Peyer's patch (tissue), 4 donors: ENCODE data around the gene GRIK3. TPM values are rescaled to one million over a fixed set of nuclear protein-coding genes. Genes with fewer than 3 reads are reported as not detected.

Experiments used
- DNase-seq, 3 donors: peaks; one replicate each; pipeline ENCODE4 v3.0.0-alpha.2; 2017 to 2019
- H3K27ac ChIP-seq, 4 donors: fragments of 200-600 bp; sonication (generic); one replicate each; pipeline ENCODE4 v1.5.1; 2016 to 2019
- H3K27me3 ChIP-seq, 2 donors: fragments of 200-600 bp; sonication (generic); one replicate each; pipeline ENCODE4 v1.5.1; 2019
- H3K36me3 ChIP-seq, 3 donors: fragments of 200-600 bp; sonication (generic); one replicate each; pipeline ENCODE4 v1.5.1; 2016 to 2019
- H3K4me1 ChIP-seq, 4 donors: fragments of 200-600 bp; sonication (generic); one replicate each; pipeline ENCODE4 v1.5.1; 2016 to 2019
- H3K4me3 ChIP-seq, 4 donors: fragments of 200-600 bp; sonication (generic); 1 replicate in 3 of 4; 2 replicates in 1 of 4; pipeline ENCODE4 v1.5.1; 2016 to 2019; ENCODE audit warnings: mild to moderate bottlenecking in 1 of 4
- H3K9me3 ChIP-seq, 4 donors: fragments of 200-600 bp; sonication (generic); one replicate each; pipeline ENCODE4 v1.5.1; 2016 to 2019; ENCODE audit warnings: mild to moderate bottlenecking in 1 of 4
- CTCF ChIP-seq, 6 experiments: fragments of 450-650 bp in 4 of 6; fragments of 200-600 bp in 2 of 6; sonication (generic) in 1 of 6; IDR thresholded peaks; one replicate each; pipeline ENCODE4 v1.5.1; 2017 to 2019; ENCODE audit warnings: antibody characterized with exemption in 6 of 6, mild to moderate bottlenecking in 3 of 6, moderate library complexity in 1 of 6
- POLR2A ChIP-seq, 2 donors: fragments of 450-650 bp; IDR thresholded peaks; one replicate each; pipeline ENCODE4 v1.5.1; 2017; ENCODE audit warnings: antibody characterized with exemption in 2 of 2, mild to moderate bottlenecking in 2 of 2, moderate library complexity in 2 of 2
- total RNA-seq, 4 donors: library from RNA; depleted of rRNA; stranded (reverse); fragments of >200 nt; gene quantifications; one replicate each; pipeline ENCODE4 v1.1.0, GENCODE V29; 2016

The GRIK3 gene
- total RNA-seq, 4 donors from 2014 or later: 0.18 to 0.83 (median 0.62) TPM

GRCh38 chr1:36849956-36850355, 184.4 kb downstream of the GRIK3 start:
- no peak overlapping the region for H3K27ac ChIP-seq
- no peaks in the 10 kb centered on the region for H3K27me3 ChIP-seq
- no peaks in the 10 kb centered on the region for H3K36me3 ChIP-seq
- no peak overlapping the region for H3K4me3 ChIP-seq
- no peaks in the 10 kb centered on the region for H3K9me3 ChIP-seq
- TF ChIP-seq CTCF (IDR thresholded peaks at IDR 0.05): no peak
- DNase-seq: no peak
- H3K4me1 ChIP-seq: no peaks in the 10 kb centered on the region

- no peaks in the 10 kb centered on the region for H3K27me3 ChIP-seq
- H3K27ac ChIP-seq: no peak overlapping the region
- TF ChIP-seq CTCF (IDR thresholded peaks at IDR 0.05): no peak
- no peak for TF ChIP-seq POLR2A (IDR thresholded peaks at IDR 0.05)
- no peaks in the 10 kb centered on the region for H3K9me3 ChIP-seq
- H3K4me3 ChIP-seq: no peak overlapping the region
- no peaks in the 10 kb centered on the region for H3K4me1 ChIP-seq
- no peaks in the 10 kb centered on the region for H3K36me3 ChIP-seq
- DNase-seq: no peak
Observed at GRCh38 chr1:36847761-36848160, 186.6 kb downstream of the GRIK3 start.

GRCh38 chr1:36847186-36847585, 187.1 kb downstream of the GRIK3 start:
- Histone ChIP-seq H3K4me1 (no peaks in the 10 kb centered on the region), H3K4me3 (no peak overlapping the region), H3K27me3 (no peaks in the 10 kb centered on the region), H3K27ac (no peak overlapping the region), H3K9me3 (no peaks in the 10 kb centered on the region), H3K36me3 (no peaks in the 10 kb centered on the region)
- no peak for DNase-seq
- TF ChIP-seq CTCF (IDR thresholded peaks at IDR 0.05) (no peak), POLR2A (IDR thresholded peaks at IDR 0.05) (no peak)

- Histone ChIP-seq H3K36me3 (no peaks in the 10 kb centered on the region), H3K27ac (no peak overlapping the region), H3K27me3 (no peaks in the 10 kb centered on the region), H3K9me3 (no peaks in the 10 kb centered on the region), H3K4me1 (no peaks in the 10 kb centered on the region), H3K4me3 (no peak overlapping the region)
- DNase-seq: no peak
- TF ChIP-seq CTCF (IDR thresholded peaks at IDR 0.05) (no peak), POLR2A (IDR thresholded peaks at IDR 0.05) (no peak)
Observed at GRCh38 chr1:36846357-36846756, 188.0 kb downstream of the GRIK3 start.

GRCh38 chr1:36845802-36846201, 188.5 kb downstream of the GRIK3 start:
- no peaks in the 10 kb centered on the region for H3K27me3 ChIP-seq
- TF ChIP-seq POLR2A (IDR thresholded peaks at IDR 0.05): no peak
- TF ChIP-seq CTCF (IDR thresholded peaks at IDR 0.05): no peak
- no peaks in the 10 kb centered on the region for H3K4me1 ChIP-seq
- no peaks in the 10 kb centered on the region for H3K36me3 ChIP-seq
- no peak for DNase-seq
- no peaks in the 10 kb centered on the region for H3K9me3 ChIP-seq
- H3K27ac ChIP-seq: no peak overlapping the region
- H3K4me3 ChIP-seq: no peak overlapping the region

- no peaks in the 10 kb centered on the region for H3K27me3 ChIP-seq
- H3K27ac ChIP-seq: no peak overlapping the region
- TF ChIP-seq POLR2A (IDR thresholded peaks at IDR 0.05) (no peak), CTCF (IDR thresholded peaks at IDR 0.05) (no peak)
- no peak overlapping the region for H3K4me3 ChIP-seq
- no peak for DNase-seq
- no peaks in the 10 kb centered on the region for H3K9me3 ChIP-seq
- H3K4me1 ChIP-seq: no peaks in the 10 kb centered on the region
- H3K36me3 ChIP-seq: no peaks in the 10 kb centered on the region
Observed at GRCh38 chr1:36844917-36845316, 189.4 kb downstream of the GRIK3 start.
